ENCODE measurements around the gene MMP25.
A peak's percentile ranks its signal among the peaks of the same experiment; 100 is the strongest.

MMP25 gene

DNA sequence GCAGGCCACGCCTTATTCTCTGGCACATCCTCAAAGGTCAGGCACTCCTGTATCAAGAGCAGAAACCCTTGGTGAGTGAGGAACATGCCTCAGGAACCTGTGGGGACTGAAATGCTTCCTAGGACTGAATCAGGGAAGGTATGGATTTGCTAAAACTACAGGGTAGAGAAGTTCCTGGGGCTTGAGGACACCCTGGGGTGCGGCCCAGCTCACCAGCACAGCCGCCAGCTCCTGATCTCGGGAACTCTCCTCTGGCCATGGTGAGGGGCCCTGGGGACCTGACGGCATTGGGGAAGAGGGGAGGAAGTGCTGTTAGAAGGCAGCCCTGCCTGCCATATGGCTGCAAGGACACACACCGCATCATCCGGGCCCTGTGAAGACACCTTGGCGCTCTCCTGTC, 45.2 kb downstream of the MMP25 start:
- no peak for DNase-seq (ENCODE audit: low read depth in 1 of 2, low spot score in 1 of 2)

DNA sequence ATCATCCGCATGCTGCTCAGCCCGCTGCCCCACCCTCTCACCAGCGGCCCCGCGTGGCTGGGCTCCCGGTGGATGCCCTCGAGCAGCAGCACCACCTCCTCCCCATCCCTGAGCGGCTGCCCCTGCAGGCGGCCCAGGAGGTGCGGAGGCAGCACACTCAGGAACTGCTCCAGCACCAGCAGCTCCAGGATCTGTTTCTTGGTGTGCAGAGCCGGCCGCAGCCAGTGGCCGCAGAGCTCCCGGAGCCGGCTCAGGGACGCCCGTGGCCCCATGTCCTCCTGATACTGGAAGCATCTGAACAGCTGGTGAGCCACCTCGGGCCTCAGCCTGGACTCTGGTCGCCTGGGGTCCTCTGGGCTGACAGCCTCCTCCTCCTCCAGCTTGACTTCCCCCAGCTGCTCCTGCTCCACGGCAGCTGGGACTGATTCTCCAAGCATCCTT, 46.2 kb downstream of the MMP25 start:
- no peak for DNase-seq (ENCODE audit: low read depth in 1 of 2, low spot score in 1 of 2)

DNA sequence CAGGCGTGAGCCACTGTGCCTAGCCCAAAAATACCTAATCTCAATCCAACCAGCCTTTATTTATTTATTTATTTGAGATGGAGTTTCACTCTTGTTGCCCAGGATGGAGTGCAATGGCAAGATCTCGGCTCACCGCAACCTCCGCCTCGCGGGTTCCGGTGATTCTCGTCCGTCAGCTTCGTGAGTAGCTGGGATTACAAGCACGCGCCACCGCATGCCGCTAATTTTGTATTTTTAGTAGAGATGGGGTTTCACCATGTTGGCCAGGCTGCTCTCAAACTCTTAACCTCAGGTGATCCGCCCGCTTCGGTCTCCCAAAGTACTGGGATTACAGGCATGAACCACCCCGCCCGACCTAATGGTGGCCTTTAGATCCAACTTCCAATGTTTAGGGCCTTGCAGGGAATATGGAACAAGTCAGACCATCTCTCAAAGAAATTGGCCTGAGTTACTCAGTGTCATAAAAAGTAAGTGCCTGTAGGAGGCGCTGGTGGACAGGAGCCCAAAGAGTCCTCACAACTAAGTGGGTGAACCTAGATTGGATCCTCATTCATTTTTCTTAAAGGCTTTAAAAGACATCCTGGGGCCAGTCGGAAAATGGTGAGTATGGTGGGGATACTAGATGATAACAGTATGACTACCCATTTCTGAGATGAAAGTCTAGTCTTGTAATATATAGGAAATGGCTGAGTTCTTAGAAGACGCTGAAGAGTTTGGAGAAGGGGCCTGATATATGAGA, 48.1 kb downstream of the MMP25 start:
- no peak for DNase-seq (ENCODE audit: low read depth in 1 of 2, low spot score in 1 of 2)

DNA sequence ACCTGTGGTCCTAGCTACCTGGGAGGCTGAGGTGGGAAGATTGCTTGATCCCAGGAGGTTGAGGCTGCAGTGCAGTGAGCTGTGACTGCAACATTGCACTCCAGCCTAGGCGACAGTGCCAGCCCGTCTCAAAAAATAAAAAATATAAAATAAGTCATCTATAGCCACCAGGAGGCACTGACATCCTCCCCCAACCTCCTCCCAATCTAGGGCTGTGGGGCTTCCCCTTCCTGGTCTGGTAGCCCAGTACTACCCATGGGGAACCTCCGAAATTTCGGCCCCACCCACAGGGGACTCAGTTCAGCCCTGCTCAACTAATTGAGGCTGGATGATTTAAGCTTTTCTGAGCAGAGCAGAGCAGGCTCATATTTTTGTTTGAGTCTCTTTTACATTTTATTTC, 49.5 kb downstream of the MMP25 start:
- DNase-seq (ENCODE audit: low read depth in 1 of 2, low spot score in 1 of 2), result no peak

DNA sequence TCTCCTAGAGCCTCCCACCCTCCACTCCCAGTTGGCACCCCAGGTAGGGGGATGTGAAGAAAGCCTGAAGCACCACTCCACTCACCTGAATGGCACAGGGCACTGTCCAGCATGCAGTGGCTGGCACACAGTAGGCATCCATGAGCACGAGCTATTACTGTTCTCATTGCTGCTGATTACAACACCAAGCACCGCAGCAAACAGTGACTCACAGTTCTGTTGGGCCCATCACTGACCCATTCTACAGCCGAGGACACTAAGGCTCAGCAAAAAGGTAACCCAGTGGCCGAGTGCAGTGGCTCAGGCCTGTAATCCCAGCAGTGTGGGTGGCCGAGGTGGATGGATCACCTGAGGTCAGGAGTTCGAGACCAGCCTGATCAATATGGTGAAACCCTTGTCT, 50.0 kb downstream of the MMP25 start:
- DNase-seq (ENCODE audit: low read depth in 1 of 2, low spot score in 1 of 2), result no peak

DNA sequence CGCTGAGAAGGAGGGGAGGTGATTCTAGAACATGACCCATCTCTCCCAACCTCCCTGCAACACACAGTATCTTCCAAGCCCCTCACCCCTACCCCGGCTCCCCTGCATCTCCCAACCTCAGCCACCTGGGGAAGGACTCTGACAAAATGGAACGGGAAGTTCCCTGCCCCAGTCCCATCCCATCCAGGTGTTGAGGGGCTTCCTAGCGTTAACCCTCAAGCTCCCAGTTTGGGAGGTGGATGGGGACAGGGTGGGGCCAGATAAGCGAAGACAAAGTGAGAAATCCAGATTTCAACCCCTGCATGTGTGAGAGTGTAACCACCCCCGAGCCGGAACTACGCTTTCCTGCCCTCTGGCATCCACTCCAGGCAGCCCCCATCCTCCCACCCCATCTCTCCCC, 50.9 kb downstream of the MMP25 start:
- no peak for DNase-seq (ENCODE audit: low read depth in 1 of 2, low spot score in 1 of 2)

DNA sequence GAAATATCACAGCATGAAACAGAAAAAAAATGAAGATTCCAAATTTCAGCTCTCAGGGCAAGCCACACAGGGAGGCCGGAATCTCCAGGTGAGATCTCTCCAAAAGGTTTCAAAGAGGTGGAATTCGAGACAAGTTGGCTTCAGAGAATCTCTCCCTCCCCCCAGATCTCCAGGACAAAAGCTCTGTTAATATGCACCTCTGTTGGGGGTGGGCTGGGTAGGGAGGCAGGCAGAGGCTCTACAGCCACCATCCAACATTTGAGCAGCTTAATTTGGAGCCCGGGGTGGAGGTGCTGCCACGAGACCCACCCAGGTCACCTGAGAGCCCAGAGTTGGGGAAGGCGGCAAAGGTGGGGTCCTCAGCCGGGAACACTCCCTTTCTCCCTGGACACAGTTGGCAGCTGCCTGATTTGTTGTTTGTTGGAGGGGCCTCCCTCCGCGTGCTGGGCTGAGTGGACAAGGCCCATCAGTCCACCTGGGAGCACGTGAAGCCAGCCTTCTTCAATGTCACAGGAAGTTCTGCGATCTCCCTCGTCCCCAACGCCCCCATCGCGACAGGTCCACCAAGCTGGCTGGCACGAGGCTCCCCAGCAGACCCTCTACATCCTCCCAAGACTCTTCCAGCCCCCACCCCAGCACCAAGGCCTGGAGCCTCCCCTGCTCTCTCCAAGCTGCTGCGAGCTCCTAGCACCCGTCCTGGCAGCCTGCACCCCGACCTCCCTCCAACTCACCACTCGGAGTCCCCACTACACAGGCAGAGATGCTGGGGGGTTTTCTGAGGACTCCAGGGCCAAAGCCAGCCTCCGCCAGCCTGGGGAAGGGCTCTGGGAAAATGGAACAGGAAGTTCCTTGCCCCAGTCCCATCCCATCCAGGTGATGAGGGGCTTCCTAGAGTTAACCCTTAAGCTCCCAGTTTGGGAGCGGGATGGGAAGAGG, 52.4 kb downstream of the MMP25 start, which contains the start of gene ZSCAN10:
Gene ZSCAN10 (minus strand): TSS at position 836 of the 936 bp plus-strand sequence. CDS start 6,357 bp downstream, outside the sequence.
- DNase-seq (ENCODE audit: low read depth in 1 of 2, low spot score in 1 of 2), result no peak

DNA sequence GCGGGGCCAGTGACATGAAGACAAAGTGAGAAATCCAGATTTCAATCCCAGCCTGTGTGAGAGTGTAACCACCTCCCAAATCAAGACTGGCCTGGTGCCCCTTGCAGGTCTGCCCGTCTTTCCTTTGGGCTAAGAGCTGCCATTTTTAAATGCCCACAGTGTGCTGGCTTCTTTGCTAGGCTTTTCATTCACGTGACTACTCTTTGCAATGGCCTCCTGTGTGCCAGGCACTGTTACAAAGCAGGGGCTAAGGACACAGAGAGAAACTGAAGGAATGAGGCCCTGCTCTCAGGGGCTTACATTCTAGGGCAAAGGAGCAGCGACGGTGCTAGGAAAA, 53.0 kb downstream of the MMP25 start:
- no peak for DNase-seq (ENCODE audit: low read depth in 1 of 2, low spot score in 1 of 2)

DNA sequence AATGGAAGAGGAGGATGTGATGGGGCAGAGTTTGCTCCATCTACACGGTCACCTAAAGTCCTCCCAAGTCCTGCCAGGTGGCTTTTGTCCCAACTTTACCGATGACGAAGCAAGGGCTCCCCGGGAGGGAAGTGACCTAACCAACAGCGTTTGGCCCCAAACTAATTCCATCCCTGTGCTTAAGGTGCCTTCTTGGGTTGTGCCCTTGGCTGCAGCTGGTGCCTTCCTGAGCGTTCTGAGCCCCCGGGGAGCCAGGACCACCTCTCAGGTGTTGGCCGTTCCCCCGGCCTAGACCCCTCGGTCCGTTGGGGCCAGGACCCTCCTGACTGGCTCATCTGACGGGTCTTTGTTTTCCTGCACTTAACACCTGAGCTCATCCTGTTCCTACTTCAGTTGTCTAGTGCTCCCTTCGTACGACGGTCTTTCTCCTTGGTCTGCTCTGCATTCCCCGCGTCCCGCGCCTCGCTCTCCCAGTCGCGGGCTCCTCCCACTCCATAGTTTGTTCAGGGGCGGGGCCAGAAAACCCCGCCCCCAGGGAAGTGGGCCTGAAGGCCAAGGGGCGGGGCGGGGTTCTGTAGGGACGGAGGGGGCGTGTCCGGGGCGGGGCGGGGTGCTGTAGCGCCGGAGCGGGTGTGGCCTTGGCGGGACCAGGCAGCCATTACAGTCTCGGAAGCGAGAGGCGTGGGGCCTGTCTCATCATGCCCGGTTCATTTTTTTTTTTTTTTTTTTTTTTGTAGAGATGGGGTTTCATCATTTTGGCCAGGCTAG, 53.6 kb downstream of the MMP25 start:
- peak; percentile 80 to 92 for DNase-seq (ENCODE audit: low read depth in 1 of 2, low spot score in 1 of 2)

DNA sequence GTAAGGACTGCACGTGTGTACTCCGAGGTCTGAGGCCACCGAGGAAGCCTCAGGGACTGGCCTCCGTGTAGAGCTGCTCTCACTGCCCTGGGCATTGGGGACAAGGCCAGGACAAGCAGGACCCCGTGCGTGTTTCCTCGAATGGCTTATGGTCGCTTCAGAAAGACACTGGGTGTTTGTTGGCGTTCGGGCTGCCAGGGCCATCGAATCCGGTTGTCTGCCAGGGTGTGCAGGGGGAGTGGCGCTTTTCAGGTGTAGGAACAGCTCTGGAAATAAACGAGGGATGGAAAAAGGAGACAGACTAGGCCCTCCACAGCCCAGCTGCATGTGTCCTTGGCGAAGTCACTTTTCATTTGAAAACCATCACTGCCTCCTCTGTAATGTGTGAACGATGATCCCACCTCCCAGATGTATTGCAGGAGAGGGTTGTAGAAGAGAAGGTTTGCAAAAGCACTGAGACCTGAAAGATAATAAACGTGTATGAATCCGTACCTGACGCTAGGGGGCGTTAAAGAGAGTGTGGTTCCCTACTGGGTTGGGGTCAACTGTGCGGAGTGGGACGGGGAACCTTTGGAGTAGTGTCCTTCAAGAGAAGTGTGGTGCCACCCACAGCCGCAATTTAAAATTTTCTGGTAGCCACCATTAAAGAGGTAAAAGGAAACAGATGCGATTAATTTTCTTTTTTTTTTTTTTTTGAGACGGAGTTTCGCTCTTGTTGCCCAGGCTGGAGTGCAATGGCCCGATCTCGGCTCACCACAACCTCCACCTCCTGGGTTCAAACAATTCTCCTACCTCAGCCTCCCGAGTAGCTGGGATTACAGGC, 54.9 kb downstream of the MMP25 start:
- DNase-seq (ENCODE audit: low read depth in 1 of 2, low spot score in 1 of 2), result no peak

DNA sequence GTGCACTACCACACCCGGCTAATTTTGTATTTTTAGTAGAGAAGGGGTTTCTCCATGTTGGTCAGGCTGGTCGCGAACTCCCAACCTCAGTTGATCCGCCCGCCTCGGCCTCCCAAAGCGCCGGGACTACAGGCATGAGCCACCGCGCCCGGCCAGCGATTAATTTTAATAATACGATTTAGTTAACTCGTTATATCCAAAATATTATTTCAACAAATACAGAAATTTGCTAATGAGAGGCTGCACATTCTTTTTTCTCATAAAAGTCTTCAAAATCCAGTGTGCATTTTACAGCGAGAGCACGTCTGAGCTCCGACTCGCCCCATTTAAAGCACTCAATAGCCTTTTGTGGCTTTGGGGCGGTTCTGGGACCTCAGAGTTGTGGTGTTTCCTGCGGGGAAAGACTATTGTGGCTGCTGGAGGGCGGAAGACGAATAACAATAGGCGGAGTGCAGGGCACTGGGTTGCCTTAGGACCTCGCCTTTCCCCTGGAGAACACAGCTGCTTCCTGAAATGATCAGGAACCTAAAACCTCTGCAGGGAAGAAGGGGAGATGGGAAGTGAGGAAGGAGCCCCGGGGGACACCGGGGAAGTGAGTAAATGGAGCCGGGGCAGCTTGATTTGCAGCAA, 55.6 kb downstream of the MMP25 start:
- DNase-seq (ENCODE audit: low read depth in 1 of 2, low spot score in 1 of 2), result no peak

DNA sequence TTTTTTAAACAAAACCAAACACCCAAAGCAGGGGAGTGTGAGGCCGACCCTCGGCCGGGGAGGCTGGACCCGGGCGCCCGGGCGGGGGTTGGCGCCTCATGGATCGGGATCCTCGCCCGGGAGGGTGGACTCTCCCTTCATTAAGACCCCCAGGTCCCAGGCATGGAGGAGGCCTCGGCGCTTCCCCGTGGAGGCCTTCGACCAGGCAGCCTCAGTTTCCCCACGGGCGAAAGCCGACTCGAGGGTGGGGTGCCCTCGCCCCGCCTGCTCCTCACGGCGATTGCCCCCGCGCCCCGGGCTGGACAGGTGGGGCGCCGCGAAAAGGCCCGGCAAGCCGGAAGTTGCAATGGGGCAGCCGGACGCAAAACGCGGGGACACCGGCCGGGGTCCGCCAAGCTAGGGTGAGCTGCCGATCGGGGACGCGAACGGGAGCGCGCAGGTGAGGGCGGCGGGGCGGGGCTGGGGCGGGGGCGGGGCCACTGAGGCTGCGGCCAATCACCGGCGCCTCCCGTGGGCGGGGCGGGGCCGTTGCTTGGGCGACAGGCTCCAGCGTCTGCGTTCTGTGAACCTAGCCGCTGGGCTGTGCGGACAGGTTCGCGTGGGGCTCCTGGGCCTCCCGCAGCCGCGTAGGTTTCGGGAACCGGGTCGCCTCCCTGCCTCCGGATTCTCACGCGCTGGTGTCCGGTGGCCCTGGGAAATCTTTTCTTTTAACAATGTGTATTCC, 60.0 kb downstream of the MMP25 start:
- DNase-seq (ENCODE audit: low read depth in 1 of 2, low spot score in 1 of 2), result peak; percentile 82 to 87
